ENCODE data around the gene MYEOV. TPM values are rescaled to one million over a fixed set of nuclear protein-coding genes. Genes with fewer than 3 reads are reported as not detected.

The MYEOV gene
- total RNA-seq, 1 donor from 2014 or later: 0.39 TPM

DNA sequence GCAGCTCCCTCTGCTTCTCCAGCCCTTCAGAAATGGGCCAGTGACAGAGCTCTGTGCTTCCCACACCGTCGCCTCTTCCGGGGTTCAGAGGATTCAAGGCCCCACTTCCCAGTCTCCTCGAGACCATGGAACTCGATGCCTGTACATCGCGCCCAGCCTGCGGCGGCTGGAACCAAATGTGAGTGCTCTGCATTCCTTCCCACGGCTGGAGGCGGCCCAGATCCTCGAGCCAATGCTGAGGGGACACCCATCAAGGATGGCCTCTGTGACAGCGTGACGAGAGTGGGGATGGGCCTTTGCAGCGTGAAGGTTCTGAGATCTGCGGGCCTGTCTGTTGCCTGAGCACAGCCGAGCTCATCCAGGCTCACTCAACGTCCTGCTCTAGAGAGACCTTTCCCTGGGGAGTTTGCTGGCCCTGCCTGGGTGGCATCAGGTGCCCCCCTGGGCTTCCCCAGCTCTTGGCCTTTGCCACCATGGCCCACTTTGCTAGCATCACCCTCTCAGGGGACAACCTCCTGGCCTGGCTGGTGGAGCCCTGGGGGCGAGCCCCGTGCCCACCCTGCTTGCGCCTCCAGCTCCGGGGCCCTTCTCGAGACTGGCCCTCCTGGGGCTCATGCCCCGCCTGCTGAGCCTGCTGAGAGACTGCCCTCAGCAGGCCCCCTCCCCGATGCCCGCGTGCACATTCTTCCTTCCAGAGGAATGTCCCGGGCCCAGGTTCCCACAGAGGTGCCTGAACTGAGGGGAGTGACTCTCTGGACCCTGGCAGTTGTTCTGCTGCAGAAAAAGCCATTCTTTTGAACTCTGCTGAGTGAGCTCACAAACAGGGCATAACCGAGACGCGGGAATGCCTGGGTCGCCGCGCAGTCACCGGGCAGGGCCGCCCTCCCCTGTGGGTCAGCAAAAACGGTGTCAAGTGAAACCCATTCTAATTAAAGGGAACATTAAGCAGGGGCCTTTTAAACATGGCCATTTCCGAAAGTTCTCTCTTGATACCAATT is 7.3 kb upstream of the MYEOV start:
- no peak for DNase-seq (ENCODE audit: low read depth in 2 of 2)

DNA sequence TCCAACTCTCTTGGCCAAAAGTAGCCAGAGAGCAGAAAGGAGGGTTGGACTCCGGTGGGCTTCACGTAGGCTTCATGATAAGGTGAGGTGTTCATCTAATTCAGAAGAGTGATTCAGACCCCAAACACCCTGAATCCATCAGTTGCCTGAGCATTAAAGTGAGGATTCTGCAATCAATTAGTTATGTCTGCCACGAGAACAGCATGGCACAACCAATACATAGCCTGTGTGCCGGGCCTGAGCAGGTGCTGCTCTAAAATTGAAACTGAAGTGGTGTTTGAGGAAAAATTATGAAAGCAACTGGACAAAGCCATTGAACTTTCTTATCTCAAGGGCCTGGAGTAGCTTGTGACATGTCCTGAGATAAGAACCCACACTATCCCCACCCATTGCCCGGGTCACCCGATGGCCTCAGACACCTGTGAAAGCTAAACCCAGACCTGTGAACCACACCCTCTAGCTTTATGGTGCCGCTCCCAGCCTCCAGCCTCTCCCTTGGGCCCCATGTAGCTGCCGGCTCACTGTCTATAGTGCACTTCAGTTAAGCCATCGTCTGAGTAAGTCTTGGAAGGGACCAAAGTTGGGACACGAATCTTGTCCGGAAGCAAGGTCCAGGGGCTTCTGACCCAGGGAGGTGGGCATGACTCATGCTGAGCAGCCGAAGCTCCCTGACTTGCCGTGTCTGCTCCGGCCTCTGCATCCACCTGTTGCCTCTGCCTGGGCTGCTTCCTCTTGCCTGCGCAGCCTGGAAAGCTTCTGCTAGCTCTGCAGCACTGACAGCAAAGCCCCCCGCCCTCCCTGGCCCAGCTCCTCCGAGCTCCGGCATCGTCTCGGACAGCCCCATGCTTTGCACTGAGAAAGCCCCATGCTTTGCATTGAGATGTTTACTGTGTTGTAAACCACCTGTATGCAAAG is 5.7 kb upstream of the MYEOV start:
- no peak for DNase-seq (ENCODE audit: low read depth in 2 of 2)

DNA sequence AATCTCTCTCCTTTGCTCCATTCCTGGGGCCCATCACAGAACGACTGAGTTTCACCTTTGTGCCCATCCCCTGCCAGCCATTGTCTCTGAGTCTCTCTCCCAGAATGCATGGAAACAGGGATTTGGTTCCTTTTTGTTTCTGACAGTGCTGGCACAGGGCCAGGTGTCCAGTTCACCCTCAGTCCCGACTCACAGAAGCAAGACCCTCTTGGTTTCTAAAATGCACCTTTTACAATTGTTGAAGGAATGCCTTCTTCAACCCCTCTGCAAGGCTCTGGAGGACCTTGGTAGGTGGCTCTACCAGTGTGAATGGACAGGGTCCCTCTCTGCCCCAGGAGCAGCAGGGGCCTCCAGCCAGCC is 5.1 kb upstream of the MYEOV start:
- DNase-seq (ENCODE audit: low read depth in 2 of 2): no peak

DNA sequence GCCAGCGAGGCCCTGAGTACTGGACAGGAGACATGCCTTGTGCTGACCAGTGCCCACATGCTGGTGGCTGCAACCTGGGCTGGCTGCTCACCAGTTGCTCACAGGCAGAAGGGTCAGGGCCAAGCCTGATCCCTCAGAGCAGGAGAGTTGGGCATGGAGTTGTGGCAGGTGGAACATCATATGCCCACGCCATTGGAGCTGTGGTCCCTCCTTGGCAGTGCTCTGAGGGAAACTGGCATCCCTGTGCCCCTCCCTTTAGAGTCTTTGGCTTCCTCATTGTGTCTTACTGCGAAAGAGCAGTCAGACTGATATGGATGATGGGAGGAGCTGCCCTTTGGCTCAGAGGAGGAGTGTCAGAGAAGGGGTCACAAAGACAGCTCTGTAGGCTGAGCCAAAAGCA is 3.1 kb upstream of the MYEOV start:
- no peak for DNase-seq (ENCODE audit: low read depth in 2 of 2)

DNA sequence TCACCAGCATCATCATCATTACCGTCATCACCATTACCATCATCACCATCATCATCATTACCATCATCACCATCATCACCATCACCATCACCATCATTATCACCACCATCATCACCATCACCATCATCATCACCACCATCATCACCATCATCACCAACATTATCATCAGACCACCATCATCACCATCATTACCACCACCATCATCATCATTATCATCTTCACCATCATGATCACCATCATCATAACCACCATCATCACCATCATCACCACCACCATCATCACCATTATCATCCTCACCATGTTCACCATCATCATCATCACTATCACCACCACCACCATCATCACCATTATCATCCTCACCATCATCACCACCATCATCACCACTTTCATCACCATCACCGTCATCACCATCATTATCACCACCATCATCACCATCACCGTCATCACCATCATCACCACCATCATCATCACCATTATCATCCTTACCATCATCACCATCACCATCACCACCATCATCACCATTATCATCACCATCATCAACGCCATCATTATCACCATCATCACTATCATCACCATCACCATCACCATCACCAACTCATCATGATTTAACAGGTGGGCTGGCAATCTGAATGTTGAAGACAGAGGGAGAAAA is 2.4 kb upstream of the MYEOV start:
- no peak for DNase-seq (ENCODE audit: low read depth in 2 of 2)

DNA sequence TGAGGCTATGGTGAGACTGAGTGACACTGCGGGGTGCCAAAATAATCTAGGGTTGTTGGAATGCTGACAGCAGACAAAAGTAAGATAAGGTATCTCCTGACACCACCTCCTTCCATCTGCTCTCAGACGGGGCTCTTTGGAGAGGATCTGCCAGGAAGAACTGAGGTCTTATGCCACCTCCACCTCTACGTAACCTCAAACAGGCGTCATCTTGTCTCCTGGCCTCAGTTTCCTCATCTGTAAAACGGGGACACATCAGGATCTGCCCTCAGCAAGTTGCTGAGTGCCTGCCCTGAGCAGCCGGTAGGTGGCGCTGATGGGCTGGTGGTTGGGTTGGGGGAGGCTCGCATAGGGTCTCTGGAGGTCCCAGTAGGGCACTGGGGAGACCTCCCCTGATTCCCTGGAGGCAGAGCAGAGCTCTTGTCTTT is 1.7 kb upstream of the MYEOV start:
- DNase-seq (ENCODE audit: low read depth in 2 of 2): peak; percentile 28 to 44

DNA sequence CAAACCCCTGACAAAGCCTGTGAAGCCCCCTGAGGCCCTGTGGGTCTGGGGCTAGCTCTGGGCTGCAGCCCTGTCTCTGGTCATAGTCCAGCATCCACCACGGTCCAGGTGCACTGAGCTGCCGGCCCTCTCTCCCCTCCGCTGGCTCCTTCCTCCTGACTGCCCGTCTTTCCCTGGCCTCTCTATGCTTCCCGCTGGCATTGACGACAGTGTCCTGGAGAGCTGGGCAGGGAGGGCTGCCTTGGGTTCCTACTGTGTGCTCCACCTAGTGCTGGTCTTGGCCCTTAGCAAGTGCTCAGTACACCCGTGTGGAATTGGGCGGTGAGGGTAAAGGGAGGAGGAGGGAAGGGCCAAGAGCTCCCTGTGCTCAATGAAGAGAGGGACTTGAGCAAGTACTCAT is 868 bp upstream of the MYEOV start:
- no peak for DNase-seq (ENCODE audit: low read depth in 2 of 2)

DNA sequence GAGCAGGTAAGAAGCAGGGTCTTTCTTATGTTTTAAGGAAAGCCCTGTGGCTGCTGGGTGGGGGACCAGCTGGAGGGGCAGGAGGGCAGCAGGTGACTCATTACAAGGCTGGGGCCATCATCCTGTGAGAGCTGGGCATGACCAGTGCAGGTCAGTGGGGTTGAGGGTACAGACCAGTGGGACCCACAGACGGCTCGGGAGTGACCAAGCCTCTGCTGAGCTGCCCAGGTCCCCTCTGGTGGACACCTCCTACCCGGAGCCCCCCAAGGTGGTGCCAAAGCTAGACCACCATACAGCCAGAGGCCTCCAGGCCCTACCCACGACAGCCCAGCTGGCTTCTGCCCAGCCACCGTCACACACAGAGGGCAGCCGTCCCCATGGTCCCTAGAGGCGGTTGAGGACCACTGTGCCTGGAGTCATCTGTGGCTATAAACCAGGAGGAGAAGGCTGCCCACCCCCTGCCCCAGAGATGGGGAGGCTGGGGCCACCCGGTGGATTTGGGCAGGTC is 670 bp downstream of the MYEOV start:
- DNase-seq (ENCODE audit: low read depth in 2 of 2): no peak

DNA sequence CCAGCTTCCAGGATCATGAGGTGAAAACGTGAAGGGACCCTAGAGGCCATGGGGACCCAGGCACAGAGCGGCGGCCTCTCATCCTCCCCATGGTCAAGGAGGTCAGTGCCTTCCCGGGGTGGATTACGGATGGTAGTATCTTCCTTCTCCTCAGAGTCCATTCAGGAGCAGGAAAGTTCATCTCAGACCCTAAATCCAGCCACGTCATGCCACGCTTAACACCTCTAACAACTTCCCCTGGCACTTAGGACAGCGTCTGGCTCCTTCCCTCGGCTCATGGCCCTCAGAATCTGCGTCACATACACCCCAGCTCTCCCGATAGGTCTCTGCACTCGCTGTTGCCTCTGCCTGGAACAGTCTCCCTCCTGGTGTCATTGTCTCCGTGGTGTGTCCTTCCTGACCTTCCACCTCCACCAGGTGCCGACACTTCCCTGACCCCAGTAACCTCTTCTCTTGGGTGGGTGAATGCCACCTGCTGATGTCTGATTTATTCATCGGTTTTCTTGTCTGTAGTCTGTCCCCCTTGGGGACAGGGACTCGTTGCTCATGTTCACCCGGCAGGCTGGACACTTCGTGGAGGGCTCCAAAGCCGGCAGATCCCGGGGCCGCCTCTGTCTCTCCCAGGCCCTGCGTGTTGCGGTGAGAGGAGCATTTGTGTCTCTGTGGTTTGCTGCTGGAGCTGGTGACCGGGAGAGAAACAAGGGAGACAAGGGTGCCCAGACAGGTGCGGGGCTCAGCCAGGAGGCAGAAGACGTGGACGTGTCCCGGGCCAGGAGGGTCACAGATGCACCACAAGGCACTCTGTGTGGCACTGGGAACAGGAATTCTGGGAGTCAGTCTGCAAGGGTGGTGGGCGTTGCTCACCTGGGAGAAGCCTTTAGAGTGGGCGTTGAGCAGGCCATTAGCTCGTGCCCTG is 1.4 kb downstream of the MYEOV start:
- no peak for DNase-seq (ENCODE audit: low read depth in 2 of 2)

DNA sequence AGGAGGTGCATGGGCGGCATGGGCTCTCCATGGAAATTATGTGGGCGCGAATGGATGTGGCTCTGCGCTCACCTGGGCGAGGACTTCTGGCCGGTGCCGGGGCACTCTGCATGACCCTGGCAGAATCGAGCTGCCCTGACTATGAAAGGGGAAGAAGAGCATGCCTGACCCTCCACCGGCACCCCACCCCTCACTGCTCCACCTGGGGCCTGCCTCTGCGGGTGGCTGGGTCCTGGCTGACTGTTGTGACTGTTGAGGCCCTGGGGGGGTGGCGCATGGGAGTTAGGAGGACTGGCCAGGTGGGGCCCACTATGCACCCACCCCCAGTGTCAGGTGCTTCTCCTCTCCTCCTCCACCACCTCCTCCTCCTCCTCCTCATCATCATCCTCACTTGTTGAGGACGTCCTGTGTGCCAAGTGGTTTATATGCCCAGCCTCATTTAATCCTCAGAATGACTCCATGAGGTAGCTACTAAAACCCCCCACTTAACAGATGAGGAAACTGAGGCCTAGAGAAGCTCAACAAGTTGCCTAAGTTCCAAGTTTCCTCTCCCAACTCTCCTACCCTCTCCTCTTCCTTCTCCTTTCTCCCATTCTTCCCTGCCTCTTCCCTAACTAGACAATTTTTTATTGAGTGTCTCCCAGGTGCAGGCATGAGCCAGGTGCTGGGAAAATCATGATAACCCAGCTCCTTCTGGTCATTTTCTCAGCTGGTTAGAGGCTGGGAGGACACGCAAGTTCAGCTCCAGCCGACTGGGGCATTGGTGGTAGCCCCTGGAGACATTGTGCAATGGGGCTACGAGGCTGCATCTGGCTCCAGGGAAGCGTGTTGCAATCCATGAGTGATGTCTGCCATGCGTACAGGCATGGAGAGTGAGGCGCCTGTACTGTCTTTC is 2.3 kb downstream of the MYEOV start:
- no peak for DNase-seq (ENCODE audit: low read depth in 2 of 2)

DNA sequence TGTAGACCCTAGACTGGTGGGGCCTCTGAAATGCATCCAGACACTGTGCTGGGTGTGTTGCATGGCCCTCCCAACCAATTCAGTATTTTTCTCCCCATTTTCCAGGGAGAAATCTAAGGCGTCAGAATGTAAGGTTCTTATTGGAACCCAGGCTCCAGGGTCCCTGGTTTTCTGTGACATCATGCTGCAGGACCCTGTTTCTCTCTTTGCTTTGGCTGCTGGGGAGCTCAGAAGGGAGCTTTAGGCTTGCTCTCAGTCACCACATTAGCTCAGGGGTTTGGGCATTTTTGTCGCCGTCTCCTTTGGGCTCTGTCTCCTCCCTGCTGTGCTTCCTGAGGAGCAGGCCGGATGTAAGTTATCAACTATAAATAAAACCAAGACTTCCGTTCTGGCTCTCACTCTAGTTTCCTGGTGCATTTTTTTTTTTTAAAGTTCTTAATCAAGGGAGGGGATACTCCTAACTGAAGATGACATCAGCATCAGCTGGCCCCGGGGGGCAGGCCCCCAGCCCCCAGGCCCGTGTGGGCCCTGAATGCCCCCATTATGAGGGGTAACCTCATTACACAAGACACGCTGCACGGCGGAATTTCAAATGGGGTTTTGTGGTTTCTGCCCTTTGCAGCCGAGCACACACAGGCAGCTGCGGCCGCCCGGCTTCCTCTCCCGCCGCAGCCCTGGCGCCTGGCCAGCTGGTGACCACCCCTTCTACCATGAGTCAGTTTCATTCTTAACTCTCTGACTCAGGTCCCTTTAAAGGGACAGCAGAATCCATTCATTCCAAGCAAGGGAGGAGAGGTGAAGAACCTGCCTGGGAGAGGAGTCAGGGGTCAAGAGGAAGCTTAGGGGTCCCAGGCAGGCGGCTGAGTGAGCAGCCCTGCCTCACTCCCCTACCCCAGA is 3.2 kb downstream of the MYEOV start:
- DNase-seq (ENCODE audit: low read depth in 2 of 2): peak; percentile 78 to 97

DNA sequence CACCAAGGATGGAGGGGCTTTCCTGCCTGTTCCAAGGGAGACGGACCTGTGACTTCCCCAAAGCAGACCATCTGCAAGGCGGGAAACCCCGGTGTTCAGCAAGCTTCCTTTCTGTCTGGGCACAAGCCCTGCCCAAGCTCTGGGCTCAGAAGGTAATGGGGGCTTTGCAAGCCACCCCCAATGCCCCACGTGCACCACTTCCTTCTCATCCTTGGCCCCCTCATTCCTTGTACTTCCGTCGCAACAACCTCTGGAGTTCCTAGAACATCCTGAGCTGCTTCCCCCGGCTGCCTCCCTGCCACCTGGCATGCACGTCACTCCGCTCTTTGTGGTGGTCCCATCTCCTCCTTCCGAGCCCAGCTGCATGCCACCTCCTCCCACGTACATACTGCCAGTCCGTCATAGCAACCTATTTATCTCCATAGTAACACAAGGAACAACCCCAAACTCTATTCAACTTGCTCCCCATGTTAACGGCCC is 3.9 kb downstream of the MYEOV start:
- DNase-seq (ENCODE audit: low read depth in 2 of 2): peak in 1 of 2 donors; percentile 35

DNA sequence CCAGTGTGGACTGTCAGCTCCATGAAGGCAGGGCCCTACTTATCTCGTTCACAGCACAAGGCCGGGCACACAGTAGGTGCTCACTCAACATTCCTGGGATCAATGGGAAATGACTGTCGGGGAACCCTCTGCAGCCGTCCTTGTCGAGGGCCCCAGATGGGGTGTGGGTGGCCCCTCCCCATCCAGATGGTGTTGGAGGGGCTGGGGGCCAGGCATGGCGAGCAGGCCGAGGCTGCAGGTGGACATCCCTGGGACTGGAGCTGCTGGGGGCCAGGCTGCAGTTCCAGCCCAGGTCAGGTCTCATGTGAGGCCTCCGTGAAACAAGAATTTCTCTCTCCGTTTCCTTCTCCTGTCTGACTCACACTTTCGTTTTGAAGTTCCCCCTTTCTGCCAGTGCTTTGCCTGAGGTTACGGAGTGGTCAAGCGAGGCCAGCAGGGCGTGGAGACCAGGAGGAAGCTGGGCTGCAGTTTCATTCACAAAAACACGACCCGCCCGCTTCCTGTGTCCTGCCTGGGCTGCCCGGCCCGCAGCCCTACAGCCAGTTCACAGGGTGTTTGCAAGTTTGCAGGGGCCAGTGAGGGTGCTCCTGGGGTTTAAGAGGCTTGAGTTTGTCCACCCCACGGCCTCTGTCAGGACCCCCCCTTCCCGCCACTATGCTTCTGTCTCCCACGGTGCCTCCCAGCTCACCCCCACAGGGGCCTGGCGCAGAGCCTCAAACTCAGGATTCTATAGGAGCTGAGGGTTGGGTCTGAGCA is 4.5 kb downstream of the MYEOV start:
- DNase-seq (ENCODE audit: low read depth in 2 of 2): peak; percentile 64 to 85

DNA sequence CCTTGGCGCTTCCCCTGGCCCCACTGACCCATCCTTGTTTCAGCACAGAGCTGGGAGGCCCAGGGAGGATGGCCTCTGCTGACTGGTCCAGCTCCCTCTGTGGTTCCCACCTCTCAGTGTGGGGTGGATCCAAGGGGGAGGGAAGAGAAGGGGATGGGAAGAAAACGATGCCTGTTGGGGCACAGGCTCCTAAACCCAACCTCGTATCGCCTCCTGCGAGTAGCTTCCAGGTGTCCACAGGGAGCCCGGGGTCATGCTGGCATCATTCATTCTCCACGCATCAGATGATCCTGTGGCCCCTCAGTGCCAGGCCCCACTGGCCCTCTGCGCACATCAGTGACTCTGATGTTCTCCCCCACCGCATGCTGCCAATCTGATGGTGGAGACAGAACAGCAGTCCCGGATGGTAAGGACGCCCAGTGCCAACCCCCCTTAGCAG is 5.1 kb downstream of the MYEOV start:
- DNase-seq (ENCODE audit: low read depth in 2 of 2): no peak

DNA sequence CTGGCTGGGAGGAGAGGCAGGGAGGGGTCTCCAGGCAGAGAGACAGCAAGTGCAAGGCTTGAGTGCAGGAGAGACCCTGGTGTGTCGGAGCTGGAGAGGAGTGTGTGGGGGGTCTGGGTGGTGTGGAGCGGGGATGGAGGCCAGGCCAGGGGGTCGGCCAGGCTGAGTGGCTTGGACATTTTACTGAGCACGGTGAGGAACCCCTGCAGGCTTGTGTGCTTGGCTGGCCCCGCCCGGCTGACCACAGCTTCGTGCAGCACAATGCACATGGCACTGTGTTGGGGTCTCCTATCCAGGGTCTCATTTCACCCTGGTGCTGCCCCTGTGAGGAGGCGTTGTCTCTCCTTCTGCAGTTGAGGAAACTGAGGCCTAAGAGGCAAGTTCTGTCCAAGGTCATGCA is 5.6 kb downstream of the MYEOV start:
- DNase-seq (ENCODE audit: low read depth in 2 of 2): no peak

DNA sequence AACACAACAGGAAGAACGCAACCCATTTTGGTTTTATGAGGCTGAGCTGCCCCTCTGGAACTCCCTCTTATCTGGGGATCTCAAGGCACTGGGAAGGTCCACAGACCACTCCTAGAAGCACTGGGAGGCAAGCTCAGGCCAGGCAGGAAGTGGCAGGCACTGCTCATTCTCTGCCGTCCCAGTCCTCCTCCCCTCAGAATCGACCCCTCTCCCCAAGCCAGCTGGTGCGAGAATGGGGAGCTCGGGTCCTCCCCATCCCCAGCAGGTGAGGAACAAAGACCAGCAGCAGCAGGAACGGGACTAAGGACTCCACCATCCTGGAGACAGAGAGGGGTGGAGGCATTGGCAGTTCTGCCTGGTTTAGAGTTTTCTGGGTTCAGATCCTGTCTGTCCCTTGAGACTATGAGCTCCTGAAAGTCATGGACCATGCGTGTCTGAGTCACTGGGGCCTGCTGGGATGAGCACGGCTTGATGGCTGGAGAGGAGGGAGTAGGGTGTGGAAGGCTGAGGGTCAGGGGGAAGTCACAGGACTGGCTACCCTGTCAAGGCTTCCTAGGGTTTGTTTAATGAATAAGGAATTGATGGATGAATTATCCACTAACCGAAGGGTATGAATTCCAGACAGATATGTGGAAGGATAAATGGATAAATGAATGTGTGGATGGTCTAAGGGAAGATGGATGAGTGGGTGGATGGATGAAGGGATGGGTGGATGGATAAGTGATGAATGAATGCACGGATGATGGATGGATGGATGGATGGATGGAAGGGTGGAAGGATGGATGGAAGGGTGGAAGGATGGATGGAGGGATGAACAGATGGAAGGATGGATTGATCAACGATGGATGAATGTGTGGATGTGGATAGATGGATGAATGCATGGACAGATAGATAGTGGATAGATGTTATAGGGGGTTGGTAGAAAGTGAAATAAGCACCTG is 6.4 kb downstream of the MYEOV start:
- DNase-seq (ENCODE audit: low read depth in 2 of 2): no peak
